ENCODE results near the gene MYH6. TPM values are rescaled to one million over a fixed set of nuclear protein-coding genes. Genes with fewer than 3 reads are reported as not detected.

Gene MYH6
- total and polyA plus RNA-seq, 7 donors: 44.1 to 532 (median 138) TPM

DNA sequence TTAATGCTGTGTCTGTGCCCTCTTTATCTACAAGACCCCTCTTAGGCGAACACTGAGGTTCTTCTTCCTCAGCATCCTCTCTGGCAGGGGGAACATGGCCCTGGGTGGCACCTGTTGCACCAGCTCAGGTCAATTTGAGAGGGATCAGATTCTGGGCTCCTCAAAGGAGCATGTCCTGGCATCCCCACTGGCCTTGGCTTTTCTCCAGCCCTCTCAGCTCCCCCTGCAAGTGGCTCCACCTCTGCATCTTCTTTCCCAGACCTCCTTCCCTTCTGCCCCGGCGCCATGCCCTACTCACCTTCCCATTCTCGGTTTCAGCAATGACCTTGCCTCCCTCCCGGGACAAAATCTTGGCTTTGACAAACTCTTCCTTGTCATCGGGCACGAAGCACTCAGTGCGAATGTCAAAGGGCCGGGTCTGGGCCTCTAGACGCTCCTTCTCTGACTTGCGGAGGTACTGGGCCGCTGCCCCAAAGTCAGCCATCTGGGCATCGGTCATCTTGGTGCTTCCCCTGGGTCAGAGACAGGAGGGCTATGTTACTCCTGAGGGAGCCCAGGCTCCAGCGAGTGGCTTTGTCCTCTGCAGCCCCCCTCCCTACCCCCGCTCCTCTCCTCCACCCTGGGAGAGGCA, 1.2 kb downstream of the MYH6 start:
- ATAC-seq: peak in 1 of 4 donors; percentile 0
- Histone ChIP-seq H3K27ac (no peak overlapping the region), H3K4me1 (no peaks in the 10 kb centered on the region), H3K4me3 (no peak overlapping the region), H3K36me3 (ENCODE audit: insufficient read depth in 1 of 2, low read depth in 1 of 2) (peaks cover 0 to 23% of the 10 kb centered on the region in 2 donors), H3K9me3 (no peaks in the 10 kb centered on the region), H3K27me3 (ENCODE audit: insufficient read depth in 3 of 3, low read length in 2 of 3) (no peaks in the 10 kb centered on the region)
- TF ChIP-seq, protein P1, sequence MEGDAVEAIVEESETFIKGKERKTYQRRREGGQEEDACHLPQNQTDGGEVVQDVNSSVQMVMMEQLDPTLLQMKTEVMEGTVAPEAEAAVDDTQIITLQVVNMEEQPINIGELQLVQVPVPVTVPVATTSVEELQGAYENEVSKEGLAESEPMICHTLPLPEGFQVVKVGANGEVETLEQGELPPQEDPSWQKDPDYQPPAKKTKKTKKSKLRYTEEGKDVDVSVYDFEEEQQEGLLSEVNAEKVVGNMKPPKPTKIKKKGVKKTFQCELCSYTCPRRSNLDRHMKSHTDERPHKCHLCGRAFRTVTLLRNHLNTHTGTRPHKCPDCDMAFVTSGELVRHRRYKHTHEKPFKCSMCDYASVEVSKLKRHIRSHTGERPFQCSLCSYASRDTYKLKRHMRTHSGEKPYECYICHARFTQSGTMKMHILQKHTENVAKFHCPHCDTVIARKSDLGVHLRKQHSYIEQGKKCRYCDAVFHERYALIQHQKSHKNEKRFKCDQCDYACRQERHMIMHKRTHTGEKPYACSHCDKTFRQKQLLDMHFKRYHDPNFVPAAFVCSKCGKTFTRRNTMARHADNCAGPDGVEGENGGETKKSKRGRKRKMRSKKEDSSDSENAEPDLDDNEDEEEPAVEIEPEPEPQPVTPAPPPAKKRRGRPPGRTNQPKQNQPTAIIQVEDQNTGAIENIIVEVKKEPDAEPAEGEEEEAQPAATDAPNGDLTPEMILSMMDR (IDR thresholded peaks at IDR 0.05): no peak
- intact Hi-C loops (cut with DNase I): loop anchor here in 1 of 2 donors (5.0 kb wide), 1 partner anchor 35 kb away; no protein-coding TSS in a partner anchor
- peak in 1 of 2 donors; percentile 63 for DNase-seq
- WGBS, 3 donors: 56 to 76% (median 63%) methylated on average over 15 of the region's 15 CpGs

DNA sequence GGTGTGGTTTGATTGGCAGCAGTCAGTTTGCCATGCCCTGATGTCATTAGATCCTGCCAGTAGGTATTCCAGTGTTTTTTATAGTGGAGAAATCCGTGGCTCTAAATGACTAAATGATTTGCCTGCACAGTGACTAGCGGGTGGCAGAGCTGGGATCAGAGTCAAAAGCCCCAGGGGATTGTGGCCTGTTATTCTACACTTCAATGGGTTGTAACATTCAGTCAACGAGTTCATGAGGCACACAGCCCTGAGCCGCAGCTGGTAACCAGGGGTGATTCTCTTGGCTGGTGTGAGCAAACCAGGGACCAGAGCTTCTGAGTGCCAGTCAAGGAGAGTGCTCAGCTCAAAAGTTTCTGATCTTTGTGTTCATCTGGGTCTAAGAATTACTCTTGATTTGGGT, 1.8 kb downstream of the MYH6 start:
- Histone ChIP-seq H3K4me1 (no peaks in the 10 kb centered on the region), H3K9me3 (no peaks in the 10 kb centered on the region), H3K4me3 (no peak overlapping the region), H3K27me3 (ENCODE audit: insufficient read depth in 3 of 3, low read length in 2 of 3) (no peaks in the 10 kb centered on the region), H3K27ac (no peak overlapping the region), H3K36me3 (ENCODE audit: insufficient read depth in 1 of 2, low read depth in 1 of 2) (peaks cover 0 to 26% of the 10 kb centered on the region in 2 donors)
- TF ChIP-seq, protein P1 (IDR thresholded peaks at IDR 0.05): no peak
- intact Hi-C loops (cut with DNase I): loop anchor here in 1 of 2 donors (5.0 kb wide), 1 partner anchor 36 kb away; no protein-coding TSS in a partner anchor
- no peak for DNase-seq
- 13 to 28% (median 25%) methylated on average over 4 of the region's 4 CpGs for WGBS, 3 donors
- peak in 1 of 4 donors; percentile 49 for ATAC-seq

DNA sequence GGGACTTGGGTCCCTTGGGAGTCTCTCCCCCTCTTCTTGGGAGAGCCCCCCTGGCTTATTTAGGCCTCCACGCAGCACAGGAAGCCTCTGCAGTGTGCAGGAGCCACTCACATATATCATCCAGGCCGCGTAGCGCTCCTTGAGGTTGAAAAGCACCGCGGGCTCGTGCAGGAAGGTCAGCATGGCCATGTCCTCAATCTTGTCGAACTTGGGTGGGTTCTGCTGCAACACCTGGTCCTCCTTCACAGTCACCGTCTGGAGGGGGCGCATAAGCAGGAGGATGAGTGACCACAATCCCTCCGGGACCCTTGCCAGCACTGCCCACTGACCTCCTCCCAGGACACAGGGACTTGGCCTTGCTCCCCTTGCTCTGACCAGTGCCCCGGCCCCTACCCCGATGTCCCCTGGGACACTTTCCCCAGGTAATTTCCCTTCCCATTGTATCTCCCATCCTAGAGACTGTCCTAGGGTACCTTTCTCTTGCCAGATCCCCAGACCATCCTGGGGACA, 2.5 kb downstream of the MYH6 start:
- TF ChIP-seq, protein P1 (IDR thresholded peaks at IDR 0.05): no peak
- intact Hi-C loops (cut with DNase I): loop anchor here in 1 of 2 donors (5.0 kb wide), 1 partner anchor 37 kb away; no protein-coding TSS in a partner anchor
- no peak overlapping the region for H3K27ac ChIP-seq
- peaks cover 0 to 26% of the 10 kb centered on the region in 2 donors for H3K36me3 ChIP-seq (ENCODE audit: insufficient read depth in 1 of 2, low read depth in 1 of 2)
- no peaks in the 10 kb centered on the region for H3K27me3 ChIP-seq (ENCODE audit: insufficient read depth in 3 of 3, low read length in 2 of 3)
- ATAC-seq (no peak), DNase-seq (peak in 1 of 2 donors; percentile 49)
- 66 to 75% (median 71%) methylated on average over 13 of the region's 13 CpGs for WGBS, 3 donors
- no peaks in the 10 kb centered on the region for H3K9me3 ChIP-seq
- H3K4me1 ChIP-seq: no peaks in the 10 kb centered on the region
- H3K4me3 ChIP-seq: no peak overlapping the region

DNA sequence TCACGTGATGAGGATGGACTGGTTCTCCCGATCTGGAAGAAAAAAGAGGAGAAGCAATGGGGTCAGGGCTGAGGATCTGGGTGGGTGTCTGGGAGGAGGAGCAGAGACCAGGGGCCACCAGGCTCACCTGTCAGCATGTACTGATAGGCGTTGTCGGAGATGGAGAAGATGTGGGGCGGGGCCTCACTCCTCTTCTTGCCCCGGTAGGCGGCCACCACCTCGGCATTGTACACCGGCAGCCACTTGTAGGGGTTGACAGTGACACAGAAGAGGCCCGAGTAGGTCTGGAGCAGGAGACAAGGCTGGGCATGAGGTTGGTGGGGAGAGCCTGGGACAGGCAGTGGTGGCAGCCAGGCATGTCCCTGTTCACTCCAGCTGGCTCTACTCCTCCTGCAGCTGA, 3.0 kb downstream of the MYH6 start:
- Histone ChIP-seq H3K4me3 (no peak overlapping the region), H3K27ac (no peak overlapping the region), H3K4me1 (no peaks in the 10 kb centered on the region), H3K27me3 (ENCODE audit: insufficient read depth in 3 of 3, low read length in 2 of 3) (no peaks in the 10 kb centered on the region), H3K36me3 (ENCODE audit: insufficient read depth in 1 of 2, low read depth in 1 of 2) (peaks cover 0 to 26% of the 10 kb centered on the region in 2 donors), H3K9me3 (no peaks in the 10 kb centered on the region)
- DNase-seq (peak in 1 of 2 donors; percentile 51), ATAC-seq (no peak)
- 70 to 77% (median 73%) methylated on average over 9 to 10 of the region's 10 CpGs for WGBS, 3 donors
- intact Hi-C loops (cut with DNase I): loop anchor here in 1 of 2 donors (5.0 kb wide), 1 partner anchor 37 kb away; no protein-coding TSS in a partner anchor
- TF ChIP-seq, protein P1 (IDR thresholded peaks at IDR 0.05): no peak
